DND-41 (cell line): ENCODE measurements around the gene SLC17A8.

Experiments used
- ATAC-seq: fragments of 200-7000 bp; cut with Tn5 transposase; 3 replicates; pipeline ENCODE4 v1.9.1; 2021; ENCODE audit warnings: low read depth; ENCODE audit not compliant: insufficient read depth
- DNase-seq: peaks from one replicate; pipeline ENCODE4 v3.0.0-alpha.2; 2020
- H2AFZ ChIP-seq: 2 replicates; pipeline ENCODE4 v1.6.0; 2012; ENCODE audit warnings: low read depth, low read length
- H3K27ac ChIP-seq: 2 replicates; pipeline ENCODE4 v1.5.1; 2012; ENCODE audit warnings: low read length, inconsistent platforms
- H3K27me3 ChIP-seq: fragments of 200-600 bp; sonication (generic); 2 replicates; pipeline ENCODE4 v1.6.0; 2012; ENCODE audit warnings: low read length, mild to moderate bottlenecking, inconsistent platforms; ENCODE audit not compliant: insufficient read depth, poor library complexity
- H3K36me3 ChIP-seq: 2 replicates; pipeline ENCODE4 v1.5.1; 2012; ENCODE audit warnings: low read length, inconsistent platforms; ENCODE audit not compliant: insufficient read depth
- H3K4me1 ChIP-seq: 2 replicates; pipeline ENCODE4 v1.5.1; 2012; ENCODE audit warnings: mild to moderate bottlenecking, low read length; ENCODE audit not compliant: insufficient read depth
- H3K4me2 ChIP-seq: 2 replicates; pipeline ENCODE4 v1.6.0; 2012; ENCODE audit warnings: mild to moderate bottlenecking, moderate library complexity, low read length, inconsistent platforms; ENCODE audit not compliant: insufficient read depth
- H3K4me3 ChIP-seq, 2 experiments: fragments of 200-600 bp in 1 of 2; shearing (Covaris generic) in 1 of 2; 2 replicates each; pipeline ENCODE4 v1.5.1; 2012 to 2016; ENCODE audit warnings: inconsistent platforms in 2 of 2, low read length in 2 of 2, mild to moderate bottlenecking in 2 of 2, low read depth in 1 of 2, moderate library complexity in 1 of 2
- H3K79me2 ChIP-seq: 2 replicates; pipeline ENCODE4 v1.6.0; 2012; ENCODE audit warnings: low read length, inconsistent platforms; ENCODE audit not compliant: insufficient read depth
- H3K9ac ChIP-seq: 2 replicates; pipeline ENCODE4 v1.6.0; 2012; ENCODE audit warnings: low read depth, mild to moderate bottlenecking, inconsistent platforms, low read length, moderate library complexity
- H3K9me3 ChIP-seq: 2 replicates; pipeline ENCODE4 v1.5.1; 2012; ENCODE audit warnings: low read length, moderate library complexity, mild to moderate bottlenecking, inconsistent platforms; ENCODE audit not compliant: insufficient read depth, severe bottlenecking
- H4K20me1 ChIP-seq: 2 replicates; pipeline ENCODE4 v1.6.0; 2012; ENCODE audit warnings: low read length; ENCODE audit not compliant: insufficient read depth
- EZH2 ChIP-seq: IDR thresholded peaks from 3 replicates; pipeline ENCODE4 v1.6.1; 2012; ENCODE audit warnings: borderline replicate concordance, low read depth, mild to moderate bottlenecking, moderate library complexity, low read length, inconsistent platforms; ENCODE audit not compliant: severe bottlenecking
- TF ChIP-seq, protein P1 (sequence below): IDR thresholded peaks from 2 replicates; pipeline ENCODE4 v1.5.1; 2012; ENCODE audit warnings: borderline replicate concordance, low read length, moderate library complexity, mild to moderate bottlenecking; ENCODE audit not compliant: poor library complexity, severe bottlenecking; ENCODE audit errors: extremely low read depth

Gene SLC17A8

GRCh38 chr12:100437038-100437841, 80.4 kb downstream of the SLC17A8 start:
- Histone ChIP-seq H3K4me3 (no peak overlapping the region), H3K4me2 (no peak overlapping the region), H3K27me3 (no peaks in the 10 kb centered on the region), H4K20me1 (no peaks in the 10 kb centered on the region), H3K27ac (no peak overlapping the region), H3K79me2 (no peaks in the 10 kb centered on the region), H2AFZ (no peak overlapping the region), H3K4me1 (no peaks in the 10 kb centered on the region), H3K9ac (no peak overlapping the region), H3K9me3 (no peaks in the 10 kb centered on the region), H3K36me3 (no peaks in the 10 kb centered on the region)
- DNase-seq: no peak
- TF ChIP-seq, protein P1, sequence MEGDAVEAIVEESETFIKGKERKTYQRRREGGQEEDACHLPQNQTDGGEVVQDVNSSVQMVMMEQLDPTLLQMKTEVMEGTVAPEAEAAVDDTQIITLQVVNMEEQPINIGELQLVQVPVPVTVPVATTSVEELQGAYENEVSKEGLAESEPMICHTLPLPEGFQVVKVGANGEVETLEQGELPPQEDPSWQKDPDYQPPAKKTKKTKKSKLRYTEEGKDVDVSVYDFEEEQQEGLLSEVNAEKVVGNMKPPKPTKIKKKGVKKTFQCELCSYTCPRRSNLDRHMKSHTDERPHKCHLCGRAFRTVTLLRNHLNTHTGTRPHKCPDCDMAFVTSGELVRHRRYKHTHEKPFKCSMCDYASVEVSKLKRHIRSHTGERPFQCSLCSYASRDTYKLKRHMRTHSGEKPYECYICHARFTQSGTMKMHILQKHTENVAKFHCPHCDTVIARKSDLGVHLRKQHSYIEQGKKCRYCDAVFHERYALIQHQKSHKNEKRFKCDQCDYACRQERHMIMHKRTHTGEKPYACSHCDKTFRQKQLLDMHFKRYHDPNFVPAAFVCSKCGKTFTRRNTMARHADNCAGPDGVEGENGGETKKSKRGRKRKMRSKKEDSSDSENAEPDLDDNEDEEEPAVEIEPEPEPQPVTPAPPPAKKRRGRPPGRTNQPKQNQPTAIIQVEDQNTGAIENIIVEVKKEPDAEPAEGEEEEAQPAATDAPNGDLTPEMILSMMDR: no peak
- TF ChIP-seq EZH2: no peak
- ATAC-seq: no peak

DNA sequence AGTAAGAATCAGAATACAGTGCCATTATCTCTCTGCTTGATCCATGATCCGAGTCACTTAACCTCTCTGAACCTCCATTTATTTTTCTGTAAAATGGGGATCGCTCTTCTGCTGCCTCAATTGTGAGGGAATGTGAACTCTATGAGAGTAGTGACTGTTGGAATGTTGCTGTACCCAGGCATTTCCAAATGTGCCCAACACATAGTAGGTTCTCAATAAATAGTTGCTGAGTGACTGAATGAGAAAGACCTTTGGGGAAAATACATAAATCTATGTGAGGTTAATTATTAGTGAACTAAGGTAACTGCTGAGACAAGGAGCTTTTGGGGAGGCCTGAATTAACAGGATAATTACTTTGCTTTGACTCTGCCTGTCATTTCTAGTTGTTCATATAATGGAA, 82.9 kb downstream of the SLC17A8 start:
- no peaks in the 10 kb centered on the region for H4K20me1 ChIP-seq
- DNase-seq (no peak), ATAC-seq (no peak)
- H3K79me2 ChIP-seq: no peaks in the 10 kb centered on the region
- H3K36me3 ChIP-seq: no peaks in the 10 kb centered on the region
- H3K9ac ChIP-seq: no peak overlapping the region
- no peaks in the 10 kb centered on the region for H3K9me3 ChIP-seq
- no peak overlapping the region for H3K4me2 ChIP-seq
- no peaks in the 10 kb centered on the region for H3K4me1 ChIP-seq
- no peak overlapping the region for H3K4me3 ChIP-seq
- no peak overlapping the region for H3K27ac ChIP-seq
- no peak overlapping the region for H2AFZ ChIP-seq
- H3K27me3 ChIP-seq: no peaks in the 10 kb centered on the region
- no peak for TF ChIP-seq EZH2
- TF ChIP-seq, protein P1: no peak

DNA sequence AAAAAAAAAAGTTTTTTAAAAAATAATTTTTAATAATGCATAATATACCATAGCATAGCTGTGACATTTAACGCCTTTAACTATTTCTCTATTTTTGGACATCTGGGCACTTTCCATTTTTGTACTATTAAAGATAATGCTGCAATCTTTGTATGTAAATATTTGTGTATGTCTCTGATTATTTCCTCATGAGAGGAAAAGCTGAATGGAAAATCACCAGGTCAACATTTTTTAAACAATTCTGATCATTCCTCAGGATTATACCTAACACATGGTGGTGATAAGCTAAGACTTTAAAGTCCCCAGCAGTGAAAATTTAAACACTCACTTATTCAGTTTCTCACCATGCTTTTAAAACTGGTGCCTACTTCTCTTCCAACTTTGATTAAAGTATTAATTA, 85.5 kb downstream of the SLC17A8 start:
- no peaks in the 10 kb centered on the region for H3K4me1 ChIP-seq
- no peaks in the 10 kb centered on the region for H3K9me3 ChIP-seq
- no peaks in the 10 kb centered on the region for H3K36me3 ChIP-seq
- DNase-seq (no peak), ATAC-seq (no peak)
- H3K4me2 ChIP-seq: no peak overlapping the region
- no peak overlapping the region for H3K27ac ChIP-seq
- H4K20me1 ChIP-seq: no peaks in the 10 kb centered on the region
- TF ChIP-seq, protein P1: no peak
- TF ChIP-seq EZH2: no peak
- no peaks in the 10 kb centered on the region for H3K27me3 ChIP-seq
- no peak overlapping the region for H2AFZ ChIP-seq
- no peak overlapping the region for H3K9ac ChIP-seq
- no peak overlapping the region for H3K4me3 ChIP-seq
- H3K79me2 ChIP-seq: no peaks in the 10 kb centered on the region
